Measurements from ENCODE around the gene TNIP3.

DNA sequence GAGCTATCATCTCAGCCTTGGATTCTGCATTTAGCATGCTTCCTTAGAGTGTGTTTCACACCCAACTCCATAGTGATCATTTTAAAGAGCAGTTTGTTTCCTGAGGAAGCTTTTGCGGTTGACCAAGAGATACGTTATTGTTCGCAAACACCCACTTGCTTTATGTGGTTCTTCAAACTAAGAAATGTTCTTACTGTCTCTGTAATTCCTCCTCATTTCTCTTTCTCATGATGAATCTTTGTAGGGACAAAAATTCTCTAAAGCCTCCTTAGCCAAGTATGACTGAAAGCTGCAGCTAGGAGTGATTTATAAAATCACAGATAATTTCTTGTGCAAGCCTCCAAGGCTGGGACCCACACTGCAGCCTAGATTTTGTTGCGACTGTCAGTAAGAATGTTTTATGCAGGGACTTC, 10.0 kb downstream of the TNIP3 start:
- TF ChIP-seq CTCF (IDR thresholded peaks at IDR 0.05 in 8 of 11, conservative IDR thresholded peaks at IDR 0.05 in 3 of 11): no peak
- TF ChIP-seq POLR2AphosphoS5 (IDR thresholded peaks at IDR 0.05): no peak
- no peak for TF ChIP-seq POLR2A (IDR thresholded peaks at IDR 0.05)
